HG03045 (cell line): ENCODE measurements around the gene IMPG1.
"Not testable (repeated sequence)": the region's sequence is repeated elsewhere in the genome, so short reads cannot be mapped to it uniquely, and the experiment has no call there.

Experiments used
- ATAC-seq: cut with Tn5 transposase; IDR thresholded peaks from one replicate; pipeline ENCODE4 v1.9.1; 2021; ENCODE audit warnings: mild to moderate bottlenecking, moderate library complexity; ENCODE audit not compliant: unreplicated experiment

IMPG1 gene

DNA sequence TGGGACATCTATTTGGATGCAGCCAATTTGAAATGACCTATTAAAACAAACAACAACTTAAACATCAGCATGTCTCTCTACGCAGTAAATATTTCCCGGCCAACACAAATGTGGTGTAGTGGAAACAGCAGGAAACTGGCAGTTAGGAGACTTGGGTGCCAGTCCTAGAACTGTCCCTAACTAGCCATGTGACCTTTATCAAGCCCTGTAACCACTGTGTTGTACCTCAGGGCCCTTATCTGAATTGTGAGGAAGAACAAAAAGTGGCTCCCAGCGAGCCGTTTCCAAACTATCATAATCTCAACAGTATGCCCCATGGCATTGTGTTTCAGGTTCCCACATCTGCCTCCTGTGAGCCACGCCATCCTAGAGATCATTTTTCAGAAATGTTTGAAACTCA is 124.5 kb downstream of the IMPG1 start:
- ATAC-seq = no peak

DNA sequence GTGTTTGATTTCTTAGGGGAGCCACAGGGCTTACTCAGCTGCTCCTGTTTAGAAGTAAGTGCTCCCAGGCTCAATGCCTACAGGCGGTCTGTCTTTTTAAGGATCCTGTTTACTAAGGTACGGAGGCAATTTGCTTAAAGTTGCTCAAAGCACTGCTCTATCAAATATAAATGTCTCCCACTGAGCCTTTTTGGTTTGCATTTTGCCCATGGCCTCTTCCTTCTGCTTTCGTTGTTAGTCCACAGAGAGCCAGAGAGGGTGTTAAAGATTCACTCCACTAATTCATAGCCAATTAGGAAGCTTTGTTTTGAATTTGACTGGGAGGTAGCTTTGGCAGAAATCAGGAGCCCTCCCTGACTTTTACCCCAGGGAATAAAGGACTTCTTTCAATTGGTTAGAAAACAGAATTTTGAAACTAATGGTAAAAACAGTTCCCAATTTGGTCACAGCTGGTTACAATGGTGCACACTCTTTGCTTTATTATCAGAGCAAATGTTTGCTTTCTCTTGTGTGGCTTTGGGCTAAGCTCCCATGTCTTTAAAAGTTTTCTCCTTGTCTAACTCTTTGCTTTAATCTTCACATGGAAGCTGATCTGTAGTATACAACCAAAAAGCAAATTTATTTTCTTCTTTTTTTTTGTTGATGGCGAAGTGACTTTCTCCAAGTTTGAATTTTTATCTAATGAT is 126.2 kb downstream of the IMPG1 start:
- ATAC-seq = no peak

DNA sequence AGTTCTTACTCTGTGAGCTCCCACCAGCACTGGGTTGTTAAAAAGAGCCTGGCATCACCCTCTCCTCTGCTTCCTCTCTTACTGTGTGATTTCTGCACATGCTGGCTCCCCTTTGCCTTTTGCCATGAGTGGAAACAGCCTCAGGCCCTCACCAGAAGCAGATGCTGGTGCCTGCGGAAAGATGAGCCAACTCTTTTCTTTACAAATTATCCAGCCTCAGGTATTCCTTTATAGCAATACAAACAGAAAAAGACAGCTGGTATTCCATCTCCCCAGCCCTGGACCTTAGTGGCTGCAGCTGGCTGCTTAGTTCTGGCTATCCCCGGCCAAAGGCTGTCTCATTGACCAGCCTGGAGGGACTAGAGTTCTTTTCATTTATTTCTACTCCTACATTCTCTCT is 129.1 kb downstream of the IMPG1 start:
- no peak for ATAC-seq

DNA sequence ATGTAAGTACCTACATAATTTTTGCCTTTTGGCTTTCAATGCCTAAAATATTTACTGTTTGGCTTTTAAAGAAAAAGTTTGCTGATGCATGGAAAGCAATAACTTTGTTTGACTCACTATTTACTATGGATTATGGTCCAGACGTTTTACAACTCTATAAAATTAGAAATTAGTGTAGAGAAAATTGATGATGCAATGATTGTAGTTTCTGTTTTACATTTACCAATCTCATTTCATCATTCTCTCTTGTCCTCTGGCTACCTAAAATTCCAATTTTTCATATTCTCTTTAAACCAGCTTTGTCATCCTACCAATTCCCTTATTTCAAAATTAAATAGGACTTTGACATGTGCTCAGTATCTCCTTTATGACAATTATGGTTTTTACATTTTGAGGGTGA is 131.0 kb downstream of the IMPG1 start:
- ATAC-seq = no peak

DNA sequence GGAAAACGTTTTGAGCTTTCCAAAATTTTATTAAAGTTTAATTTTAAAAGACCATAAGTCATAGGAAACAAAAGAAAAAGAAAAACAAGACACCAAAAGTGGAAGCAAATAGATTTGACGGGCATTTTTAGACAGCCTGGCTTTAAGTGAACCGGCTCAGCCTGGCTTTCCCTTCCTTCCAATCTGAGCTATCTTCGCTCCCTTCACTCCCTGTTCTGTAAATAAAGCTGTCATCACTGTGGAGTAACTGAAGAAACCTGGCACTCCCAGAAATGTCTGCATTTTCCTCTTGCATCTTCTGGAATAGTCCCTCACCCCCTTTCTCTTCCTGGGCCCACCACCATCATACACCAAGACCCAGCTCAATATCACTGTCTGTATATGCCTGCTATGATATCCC is 131.9 kb downstream of the IMPG1 start:
- no peak for ATAC-seq

DNA sequence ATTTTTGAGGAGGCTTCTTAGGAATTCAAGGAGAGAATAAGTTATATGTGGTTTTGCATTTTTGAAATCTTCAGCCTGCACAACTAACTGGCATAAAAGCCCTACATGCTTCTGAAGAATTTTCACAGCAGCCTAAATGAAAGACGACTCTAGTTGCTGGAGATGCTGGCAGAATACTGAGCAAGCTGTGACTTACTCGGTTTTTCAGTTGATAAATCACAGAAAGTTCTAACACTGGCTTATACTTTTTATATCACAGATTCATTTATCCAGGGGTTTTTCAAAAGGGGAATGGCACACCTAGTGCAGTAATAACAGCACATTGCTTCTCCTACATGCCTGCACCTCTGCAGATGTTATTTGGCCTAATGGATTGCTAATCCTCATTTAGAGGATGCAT is 134.6 kb downstream of the IMPG1 start:
- no peak for ATAC-seq

DNA sequence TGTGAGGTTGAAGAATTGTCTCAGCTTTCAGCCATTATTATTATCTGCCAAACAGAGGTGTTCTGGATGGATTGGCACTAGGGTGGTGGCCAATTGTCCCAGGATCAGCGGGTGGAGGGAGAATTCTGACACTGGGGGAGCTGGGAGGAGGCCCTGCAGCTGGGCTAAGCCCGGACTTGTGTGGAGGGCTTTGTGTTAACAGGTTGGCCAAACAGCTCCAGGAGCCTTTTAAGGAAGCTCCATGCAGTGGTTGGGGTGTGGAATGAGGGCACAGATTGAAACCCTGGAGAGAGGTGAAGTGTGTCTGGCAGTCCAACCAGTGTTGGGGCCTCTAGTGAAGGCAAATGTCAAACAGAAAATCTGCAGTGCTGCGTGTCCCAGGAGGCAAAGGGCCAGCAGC is 135.8 kb downstream of the IMPG1 start:
- no peak for ATAC-seq

DNA sequence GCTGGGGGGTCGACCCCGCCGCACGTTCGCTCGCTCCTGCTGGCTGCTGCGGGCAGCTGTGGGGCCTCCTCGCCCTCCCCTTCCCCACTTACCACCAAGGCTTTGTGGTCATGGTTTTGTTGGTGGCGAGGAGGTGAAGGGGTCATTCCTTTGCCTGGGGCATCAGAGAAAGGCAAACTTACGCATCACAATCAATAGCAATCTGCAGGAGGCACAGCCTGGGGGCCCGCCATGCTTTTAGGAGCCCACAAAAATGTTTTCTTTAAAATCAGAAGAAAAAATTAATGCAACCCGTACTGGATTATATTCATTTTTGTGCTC is 137.0 kb downstream of the IMPG1 start:
- ATAC-seq = peak; percentile 24

DNA sequence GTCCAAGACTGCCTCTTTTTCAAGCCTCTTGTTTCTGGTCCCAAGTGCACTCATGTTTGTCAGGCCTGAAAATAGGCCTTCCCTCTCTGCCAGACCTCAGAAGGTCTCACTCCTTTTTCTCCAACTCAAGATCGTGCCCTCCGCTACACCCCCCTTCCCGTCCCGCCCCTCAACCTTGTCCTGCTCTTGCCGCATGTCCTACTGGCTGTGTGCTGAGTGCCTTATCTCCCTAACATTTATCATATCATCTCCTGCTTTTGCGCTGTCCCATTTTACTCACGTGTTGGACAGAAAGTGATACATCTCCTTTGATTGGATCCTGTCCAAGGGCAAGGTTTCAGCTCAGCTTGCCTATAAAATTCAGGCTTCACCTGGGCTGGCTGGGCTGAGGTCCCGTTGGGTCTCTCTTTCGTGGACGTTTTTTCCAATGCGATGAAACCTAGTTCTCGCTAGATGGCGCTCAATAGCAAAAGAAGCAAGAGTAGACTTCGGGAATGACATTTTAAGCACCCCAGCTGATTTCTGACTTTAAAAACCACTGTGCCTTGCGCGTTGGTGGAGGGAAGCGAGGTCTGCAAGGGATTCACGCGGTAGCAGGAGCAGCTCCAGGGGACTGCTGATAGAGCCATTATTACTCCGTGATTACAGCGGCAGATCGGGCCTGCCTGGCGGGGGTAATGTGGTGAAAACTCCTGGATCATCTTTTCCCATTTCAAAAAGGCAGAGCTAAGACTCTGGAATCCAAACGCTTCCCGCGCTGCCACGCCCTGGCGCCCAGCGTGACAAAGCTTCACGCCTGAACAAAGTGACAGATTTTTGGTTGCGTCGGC is 137.6 kb downstream of the IMPG1 start:
- peak; percentile 58 for ATAC-seq

DNA sequence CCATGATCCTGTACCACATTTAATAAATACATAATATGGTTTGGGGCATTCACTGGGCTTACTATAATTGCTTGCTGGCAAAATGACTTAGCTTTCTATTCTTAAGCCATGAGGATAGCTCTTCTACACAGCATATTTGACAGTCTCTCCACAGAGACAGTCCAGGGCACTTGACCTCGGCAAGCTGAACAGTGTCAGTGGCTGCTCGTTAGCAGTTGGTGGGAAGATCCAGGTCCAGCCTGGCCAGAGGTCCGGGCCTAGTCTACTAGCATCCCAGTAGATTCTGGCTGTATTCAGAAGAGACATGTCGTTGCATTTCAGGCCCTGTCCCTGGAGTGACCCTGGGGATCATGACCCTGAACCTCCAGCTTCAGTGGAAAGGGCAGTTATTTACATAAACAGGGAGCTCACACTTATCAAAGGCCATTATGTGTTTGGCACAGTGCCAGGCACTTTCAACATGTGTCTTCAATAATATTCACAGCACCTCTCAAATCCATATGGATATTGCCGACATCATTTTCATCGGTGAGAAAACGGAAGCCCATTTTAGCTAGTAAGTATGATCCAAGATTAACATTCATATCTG is 139.0 kb downstream of the IMPG1 start:
- ATAC-seq = no peak

DNA sequence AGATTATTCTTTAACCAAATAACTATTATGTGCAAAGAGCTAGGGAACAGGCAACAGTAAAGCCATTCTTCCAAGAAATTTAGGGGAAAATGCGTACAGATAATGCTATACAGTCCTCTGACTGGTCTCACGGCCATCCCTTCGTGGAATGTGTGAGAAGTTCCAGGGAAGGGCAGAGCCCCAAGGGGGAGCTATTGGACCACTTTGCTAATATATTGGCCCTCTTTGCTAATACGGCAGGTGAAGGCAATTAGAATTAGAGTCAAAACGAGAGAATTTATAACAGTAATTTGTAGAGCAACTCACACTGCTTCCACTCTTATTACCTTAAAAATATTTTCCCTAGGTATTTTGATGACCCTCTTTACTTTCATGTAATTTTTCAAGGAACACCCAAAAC is 140.4 kb downstream of the IMPG1 start:
- ATAC-seq = no peak

DNA sequence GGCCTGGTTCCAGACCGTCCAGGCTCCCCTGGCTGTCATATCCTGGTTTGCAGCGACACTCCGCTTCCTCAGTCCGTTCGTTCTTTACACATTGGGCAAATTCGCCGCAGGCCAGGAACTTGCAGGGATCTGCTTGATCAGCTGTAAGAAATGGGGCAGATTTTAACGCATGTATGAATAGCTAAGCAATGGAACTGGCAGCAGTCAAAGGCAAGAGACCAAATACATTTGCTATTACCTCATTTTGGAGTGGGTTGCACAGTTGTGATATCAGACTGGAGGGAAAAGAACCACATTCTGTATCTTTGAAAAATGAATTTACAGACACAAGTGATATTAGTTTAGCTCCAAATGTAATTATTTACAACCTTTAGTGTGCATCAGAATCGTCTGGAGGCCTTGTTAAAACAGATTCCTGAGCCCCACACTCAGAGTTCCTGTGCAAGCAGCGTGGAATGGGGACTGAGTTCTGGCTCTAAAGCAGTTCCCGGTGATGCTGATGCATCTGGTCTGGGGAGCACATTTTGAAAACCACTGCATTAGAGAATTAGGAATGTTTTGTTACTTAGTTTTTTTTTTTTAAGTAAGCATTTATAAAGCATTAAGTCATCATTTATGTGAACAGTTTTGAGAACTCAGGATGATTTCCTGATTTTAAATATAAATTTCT is 141.3 kb downstream of the IMPG1 start:
- no peak for ATAC-seq

DNA sequence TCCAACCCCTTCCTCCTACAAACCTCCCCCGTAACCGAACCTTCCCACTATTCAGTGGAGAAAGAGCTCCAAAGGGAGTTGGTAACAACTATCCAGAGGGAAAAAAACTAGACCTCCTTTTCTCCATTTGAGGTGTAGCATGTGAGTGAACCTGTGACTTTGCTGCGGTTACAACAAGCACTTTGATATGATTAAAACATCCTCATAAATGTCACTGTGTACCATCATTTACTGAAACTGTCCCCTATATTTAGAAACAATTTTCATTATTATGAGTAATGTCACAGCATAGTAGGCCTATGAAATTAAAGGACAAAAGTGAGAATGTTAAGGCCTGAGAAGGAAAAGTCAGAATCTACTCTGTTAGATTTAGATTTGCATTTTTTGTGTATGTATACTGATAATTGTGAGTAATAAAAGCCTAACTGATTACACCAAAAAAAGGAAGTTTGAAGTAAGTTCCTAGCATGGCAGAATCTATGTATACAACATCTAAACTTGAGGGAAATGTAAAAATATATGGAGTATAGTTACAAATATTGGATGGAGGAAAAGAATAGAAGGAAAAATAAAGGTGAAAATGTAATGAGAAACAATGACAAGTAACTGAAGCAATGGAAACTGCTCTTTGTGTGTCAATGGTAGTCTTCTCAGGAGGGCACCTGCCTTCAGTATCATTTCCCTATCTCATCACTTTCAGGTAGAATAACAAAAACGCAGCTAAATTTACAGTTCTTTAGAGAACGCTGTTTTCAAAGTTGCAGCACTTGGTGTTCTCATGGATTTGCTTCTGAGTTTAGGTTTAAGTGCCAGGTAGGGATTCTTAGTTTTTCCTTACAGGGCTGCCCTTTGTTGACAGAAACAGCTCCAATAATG is 145.9 kb downstream of the IMPG1 start:
- ATAC-seq = no peak

DNA sequence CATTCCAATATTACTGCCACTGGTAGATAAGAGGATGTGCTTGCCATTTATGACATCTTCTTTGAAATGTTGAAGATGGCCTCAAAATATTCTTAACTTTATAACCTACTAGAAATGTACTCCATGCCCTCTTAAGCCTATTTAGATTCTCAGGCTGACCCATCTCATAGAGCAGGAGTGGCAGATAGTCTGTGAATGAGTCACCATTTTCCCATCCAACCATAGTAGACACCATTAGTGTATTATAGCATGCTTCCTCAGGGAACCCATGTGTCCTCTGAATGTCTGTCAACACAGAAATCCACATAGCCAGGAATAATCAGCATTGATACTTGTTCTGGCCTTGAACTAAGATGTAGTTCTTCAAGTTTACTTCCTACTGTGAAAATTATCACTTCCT is 150.2 kb downstream of the IMPG1 start:
- ATAC-seq = no peak

DNA sequence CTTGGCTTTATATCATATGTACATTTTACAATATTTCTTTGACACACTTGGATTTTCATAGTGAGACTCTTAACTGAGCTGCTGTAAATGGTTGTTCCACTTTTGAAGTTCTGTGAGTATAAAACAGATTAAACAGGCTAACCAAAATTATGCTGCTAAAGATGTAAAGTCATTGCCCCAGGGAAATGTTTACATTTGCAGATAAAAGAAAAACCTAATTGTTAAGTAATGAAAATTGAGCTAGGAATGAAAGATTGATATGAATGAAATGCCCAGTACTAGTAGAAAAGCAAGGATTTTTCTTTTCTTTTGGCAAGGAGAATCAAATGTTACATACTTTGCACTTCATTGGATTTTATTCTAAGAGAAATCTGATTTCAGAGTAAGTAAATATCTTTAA is 159.4 kb downstream of the IMPG1 start:
- no peak for ATAC-seq

DNA sequence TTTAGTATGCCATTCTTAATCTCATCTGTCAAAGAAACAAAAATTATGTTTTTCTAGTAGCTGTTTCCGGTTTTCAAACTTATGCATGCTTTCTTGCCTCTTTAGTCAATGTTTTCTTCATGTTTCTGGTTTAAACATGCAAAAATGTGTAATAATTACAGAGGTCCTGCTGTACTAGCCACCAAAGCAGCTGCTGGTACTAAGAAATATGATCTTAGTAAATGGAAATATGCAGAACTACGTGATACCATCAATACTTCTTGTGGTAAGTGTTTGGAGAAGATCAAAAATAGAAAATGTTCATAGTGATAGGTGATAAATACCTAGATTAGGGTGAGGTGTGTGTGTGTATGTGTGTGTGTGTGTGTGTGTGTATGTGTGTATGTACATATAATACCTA is 165.0 kb downstream of the IMPG1 start:
- no peak for ATAC-seq

DNA sequence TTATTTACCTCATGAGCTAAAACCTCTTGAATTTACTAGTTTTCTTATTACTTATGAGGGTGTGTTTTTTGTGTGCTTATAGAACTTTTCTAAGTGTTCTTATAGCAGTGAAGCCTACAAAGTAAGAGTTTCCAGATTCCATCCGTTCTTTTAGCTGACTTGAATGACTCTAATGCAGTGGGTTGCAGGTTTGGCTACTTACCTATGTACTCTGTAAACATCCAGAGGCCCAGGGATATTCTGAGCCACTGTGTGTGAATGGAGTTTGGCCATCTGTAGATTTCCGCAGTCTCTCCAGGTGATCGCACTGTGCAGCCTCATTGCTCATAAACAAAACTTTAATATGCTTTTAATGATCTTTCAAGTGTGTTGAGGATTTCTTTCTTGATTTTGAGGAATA is 165.6 kb downstream of the IMPG1 start:
- no peak for ATAC-seq

DNA sequence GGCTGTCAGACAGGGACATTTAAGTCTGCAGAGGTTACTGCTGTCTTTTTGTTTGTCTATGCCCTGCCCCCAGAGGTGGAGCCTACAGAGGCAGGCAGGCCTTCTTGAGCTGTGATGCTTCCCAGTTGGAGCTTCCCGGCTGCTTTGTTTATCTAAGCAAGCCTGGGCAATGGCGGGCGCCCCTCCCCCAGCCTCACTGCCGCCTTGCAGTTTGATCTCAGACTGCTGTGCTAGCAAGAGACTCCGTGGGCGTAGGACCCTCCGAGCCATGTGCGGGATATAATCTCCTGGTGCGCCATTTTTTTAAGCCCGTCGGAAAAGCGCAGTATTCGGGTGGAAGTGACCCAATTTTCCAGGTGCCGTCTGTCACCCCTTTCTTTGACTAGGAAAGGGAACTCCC is 167.3 kb downstream of the IMPG1 start:
- not testable (repeated sequence) for ATAC-seq

DNA sequence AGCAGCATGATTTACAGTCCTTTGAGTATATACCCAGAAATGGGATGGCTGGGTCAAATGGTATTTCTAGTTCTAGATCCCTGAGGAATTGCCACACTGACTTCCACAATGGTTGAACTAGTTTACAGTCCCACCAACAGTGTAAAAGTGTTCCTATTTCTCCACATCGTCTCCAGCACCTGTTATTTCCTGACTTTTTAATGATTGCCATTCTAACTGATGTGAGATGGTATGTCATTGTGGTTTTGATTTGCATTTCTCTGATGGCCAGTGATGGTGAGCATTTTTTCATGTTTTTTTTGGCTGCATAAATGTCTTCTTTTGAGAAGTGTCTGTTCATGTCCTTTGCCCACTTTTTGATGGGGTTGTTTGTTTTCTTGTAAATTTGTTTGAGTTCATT is 172.2 kb downstream of the IMPG1 start:
- not testable (repeated sequence) for ATAC-seq

DNA sequence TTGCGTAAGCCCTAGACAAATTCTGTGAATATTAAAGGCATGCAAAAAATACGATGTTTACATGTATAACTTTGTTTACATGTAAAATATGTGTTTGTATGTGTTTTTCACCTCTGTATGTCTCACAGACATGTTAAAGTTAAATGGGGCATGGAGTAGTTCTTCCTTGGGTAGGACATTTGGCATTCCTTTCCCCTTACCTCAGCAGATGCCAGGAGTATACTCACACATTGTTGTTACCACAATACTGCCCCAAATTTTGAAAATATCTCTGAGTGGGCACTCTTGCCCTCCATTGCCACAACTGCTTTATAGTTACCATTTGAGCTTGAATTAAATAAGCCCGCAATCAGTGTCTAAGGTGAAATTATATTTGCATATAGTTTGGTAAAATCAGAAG is 175.9 kb downstream of the IMPG1 start:
- no peak for ATAC-seq

DNA sequence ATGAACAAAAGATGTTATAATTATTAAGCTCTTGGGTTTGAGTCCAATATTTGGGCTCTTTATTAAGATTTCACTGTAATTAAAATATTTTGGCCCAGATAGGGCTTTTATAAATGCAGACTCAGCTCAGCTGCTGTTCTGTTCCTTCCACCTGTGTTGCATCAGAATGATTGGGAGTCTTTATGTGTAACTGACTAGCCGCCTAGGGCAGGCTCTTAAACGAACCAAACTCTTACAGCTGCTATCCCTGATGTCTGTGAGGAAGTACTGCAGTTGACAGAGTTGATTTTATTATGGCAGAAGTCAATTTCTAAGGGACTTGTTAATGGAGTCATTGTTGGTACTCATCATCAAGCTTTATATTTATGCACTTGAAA is 178.7 kb downstream of the IMPG1 start:
- ATAC-seq = no peak
